WI38 (cell line): ENCODE data around the gene CLK3.
"Not testable (repeated sequence)": the region's sequence is repeated elsewhere in the genome, so short reads cannot be mapped to it uniquely, and the experiment has no call there.

ENCODE experiments used
- H3K4me3 ChIP-seq: 2 replicates; pipeline ENCODE4 v1.5.1; 2011; ENCODE audit warnings: low read depth, mild to moderate bottlenecking, control low read depth, low read length
- CTCF ChIP-seq: IDR thresholded peaks from 2 replicates; pipeline ENCODE4 v1.5.1; 2012; ENCODE audit warnings: low read depth, mild to moderate bottlenecking, control low read depth, low read length

Gene CLK3

GRCh38 chr15:74657846-74658245 is 42.2 kb downstream of the CLK3 start:
- no peak for TF ChIP-seq CTCF
- no peak overlapping the region for H3K4me3 ChIP-seq

GRCh38 chr15:74661280-74661679 is 45.6 kb downstream of the CLK3 start:
- not testable (repeated sequence) for H3K4me3 ChIP-seq

GRCh38 chr15:74662064-74662860 is 46.6 kb downstream of the CLK3 start:
- no peak overlapping the region for H3K4me3 ChIP-seq
- TF ChIP-seq CTCF: no peak

GRCh38 chr15:74663303-74664027 is 47.8 kb downstream of the CLK3 start:
- no peak for TF ChIP-seq CTCF
- no peak overlapping the region for H3K4me3 ChIP-seq

GRCh38 chr15:74664028-74664616 is 48.5 kb downstream of the CLK3 start:
- no peak for TF ChIP-seq CTCF
- no peak overlapping the region for H3K4me3 ChIP-seq

- TF ChIP-seq CTCF: no peak
- no peak overlapping the region for H3K4me3 ChIP-seq
Observed at GRCh38 chr15:74664670-74665069, 49.0 kb downstream of the CLK3 start.

GRCh38 chr15:74667975-74668374 is 52.3 kb downstream of the CLK3 start:
- TF ChIP-seq CTCF: no peak
- H3K4me3 ChIP-seq: no peak overlapping the region
